OCI-LY7 (cell line): ENCODE measurements around the gene PDSS2.

Experiments used
- CTCF ChIP-seq: fragments of 200-600 bp; sonication (generic); conservative IDR thresholded peaks from 2 replicates; pipeline ENCODE4 v1.5.1; 2014; ENCODE audit warnings: mild to moderate bottlenecking, antibody characterized with exemption, low read length, moderate library complexity, mixed read lengths
- EZH2phosphoT487 ChIP-seq: fragments of 200-600 bp; sonication (generic); IDR thresholded peaks from 2 replicates; pipeline ENCODE4 v1.6.1; 2018; ENCODE audit warnings: low read depth, borderline replicate concordance, mild to moderate bottlenecking, mixed run types, antibody characterized with exemption, low read length, moderate library complexity, mixed read lengths

GRCh38 chr6:107180099-107180498, 279.3 kb downstream of the PDSS2 start:
- TF ChIP-seq CTCF, result no peak
- TF ChIP-seq EZH2phosphoT487, result no peak
